Uterus (tissue), 2 donors: ENCODE results near the gene C9orf72.

Experiments used
- POLR2A ChIP-seq, 2 donors: fragments of 450-650 bp; IDR thresholded peaks; one replicate each; pipeline ENCODE4 v1.6.1; 2016; ENCODE audit warnings: antibody characterized with exemption in 2 of 2, mild to moderate bottlenecking in 1 of 2, moderate library complexity in 1 of 2
- TF ChIP-seq, protein P1 (sequence below), 4 experiments: fragments of 200-600 bp in 2 of 4; fragments of 450-650 bp in 2 of 4; sonication (generic) in 2 of 4; IDR thresholded peaks; one replicate each; pipeline ENCODE4 v1.5.1; 2016 to 2019; ENCODE audit warnings: antibody characterized with exemption in 4 of 4, mild to moderate bottlenecking in 2 of 4, moderate library complexity in 1 of 4

DNA sequence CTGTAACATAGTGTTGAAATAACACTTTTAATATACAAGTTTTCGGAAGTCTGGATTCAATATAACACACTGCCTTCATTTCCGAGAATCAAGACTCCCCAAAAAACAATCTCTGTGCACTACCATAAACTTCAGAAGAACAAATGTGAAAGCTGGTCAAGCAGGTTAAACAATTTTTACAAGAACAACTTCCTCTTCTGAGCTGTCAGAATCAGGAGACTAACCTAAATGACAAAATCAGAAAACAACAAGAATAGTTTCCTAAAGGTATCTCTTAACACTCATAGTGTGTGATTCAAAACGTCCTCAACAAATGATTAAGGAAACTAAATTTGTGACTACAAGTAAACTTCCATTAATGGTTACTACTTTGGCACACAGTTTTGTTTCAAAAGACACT lies 11.6 kb downstream of the C9orf72 start:
- TF ChIP-seq, protein P1, sequence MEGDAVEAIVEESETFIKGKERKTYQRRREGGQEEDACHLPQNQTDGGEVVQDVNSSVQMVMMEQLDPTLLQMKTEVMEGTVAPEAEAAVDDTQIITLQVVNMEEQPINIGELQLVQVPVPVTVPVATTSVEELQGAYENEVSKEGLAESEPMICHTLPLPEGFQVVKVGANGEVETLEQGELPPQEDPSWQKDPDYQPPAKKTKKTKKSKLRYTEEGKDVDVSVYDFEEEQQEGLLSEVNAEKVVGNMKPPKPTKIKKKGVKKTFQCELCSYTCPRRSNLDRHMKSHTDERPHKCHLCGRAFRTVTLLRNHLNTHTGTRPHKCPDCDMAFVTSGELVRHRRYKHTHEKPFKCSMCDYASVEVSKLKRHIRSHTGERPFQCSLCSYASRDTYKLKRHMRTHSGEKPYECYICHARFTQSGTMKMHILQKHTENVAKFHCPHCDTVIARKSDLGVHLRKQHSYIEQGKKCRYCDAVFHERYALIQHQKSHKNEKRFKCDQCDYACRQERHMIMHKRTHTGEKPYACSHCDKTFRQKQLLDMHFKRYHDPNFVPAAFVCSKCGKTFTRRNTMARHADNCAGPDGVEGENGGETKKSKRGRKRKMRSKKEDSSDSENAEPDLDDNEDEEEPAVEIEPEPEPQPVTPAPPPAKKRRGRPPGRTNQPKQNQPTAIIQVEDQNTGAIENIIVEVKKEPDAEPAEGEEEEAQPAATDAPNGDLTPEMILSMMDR (IDR thresholded peaks at IDR 0.05): no peak
- TF ChIP-seq POLR2A (IDR thresholded peaks at IDR 0.05): no peak
